Mesenchymal stem cell (in vitro differentiated cells and primary cell): ENCODE measurements around the gene DCAF4.
"Not testable (repeated sequence)": the region's sequence is repeated elsewhere in the genome, so short reads cannot be mapped to it uniquely, and the experiment has no call there.

Experiments used
- DNase-seq: peaks from one replicate; pipeline ENCODE4 v3.0.0-alpha.2; 2013
- H2AFZ ChIP-seq: one replicate; pipeline ENCODE4 v1.6.1; 2013; ENCODE audit warnings: low read depth, mild to moderate bottlenecking, control low read depth, inconsistent platforms, low read length, moderate library complexity
- H2AK5ac ChIP-seq: 2 replicates; pipeline ENCODE4 v1.6.1; 2013; ENCODE audit warnings: low read length, moderate library complexity, mild to moderate bottlenecking, inconsistent platforms; ENCODE audit not compliant: severe bottlenecking
- H2BK120ac ChIP-seq: one replicate; pipeline ENCODE4 v1.6.1; 2013; ENCODE audit warnings: low read depth, mild to moderate bottlenecking, inconsistent platforms, low read length, moderate library complexity
- H2BK12ac ChIP-seq, 2 experiments: one replicate each; pipeline ENCODE4 v1.6.1; 2013; ENCODE audit warnings: inconsistent platforms in 2 of 2, low read length in 2 of 2, mild to moderate bottlenecking in 2 of 2, moderate library complexity in 2 of 2, control low read depth in 1 of 2
- H2BK15ac ChIP-seq: one replicate; pipeline ENCODE4 v1.6.1; 2013; ENCODE audit warnings: mild to moderate bottlenecking, low read depth, inconsistent platforms; ENCODE audit not compliant: poor library complexity, severe bottlenecking
- H2BK5ac ChIP-seq: 2 replicates; pipeline ENCODE4 v1.6.1; 2013; ENCODE audit warnings: low read depth, mild to moderate bottlenecking, low read length, control low read depth, inconsistent platforms; ENCODE audit not compliant: poor library complexity, severe bottlenecking
- H3K14ac ChIP-seq, 2 experiments: one replicate each; pipeline ENCODE4 v1.6.1; 2013; ENCODE audit warnings: inconsistent platforms in 2 of 2, low read length in 2 of 2, control low read depth in 1 of 2, mild to moderate bottlenecking in 1 of 2, moderate library complexity in 1 of 2
- H3K18ac ChIP-seq, 2 experiments: one replicate each; pipeline ENCODE4 v1.6.1; 2013; ENCODE audit warnings: inconsistent platforms in 2 of 2, low read length in 2 of 2, control low read depth in 1 of 2, low read depth in 1 of 2, mild to moderate bottlenecking in 1 of 2
- H3K23ac ChIP-seq, 2 experiments: one replicate each; pipeline ENCODE4 v1.6.1; 2013; ENCODE audit warnings: inconsistent platforms in 2 of 2, low read length in 2 of 2, mild to moderate bottlenecking in 2 of 2, moderate library complexity in 2 of 2, control low read depth in 1 of 2
- H3K27ac ChIP-seq: 2 replicates; pipeline ENCODE4 v1.5.1; 2013; ENCODE audit warnings: mild to moderate bottlenecking, moderate library complexity, low read length, control low read depth, inconsistent platforms; ENCODE audit not compliant: poor library complexity, severe bottlenecking
- H3K27me3 ChIP-seq, 2 experiments: 2 replicates each; pipeline versions ENCODE4 v1.6.1 to v1.7.0; 2013; ENCODE audit warnings: low read length in 2 of 2, mild to moderate bottlenecking in 2 of 2, moderate library complexity in 2 of 2, control low read depth in 1 of 2, inconsistent platforms in 1 of 2; ENCODE audit not compliant: control insufficient read depth in 1 of 2, insufficient read depth in 1 of 2
- H3K36me3 ChIP-seq, 2 experiments: 2 replicates each; pipeline versions ENCODE4 v1.6.1 to v1.7.0; 2013; ENCODE audit warnings: low read length in 2 of 2, control low read depth in 1 of 2, inconsistent platforms in 1 of 2, low read depth in 1 of 2, mild to moderate bottlenecking in 1 of 2; ENCODE audit not compliant: insufficient read depth in 2 of 2, control insufficient read depth in 1 of 2
- H3K4ac ChIP-seq, 2 experiments: one replicate each; pipeline ENCODE4 v1.6.1; 2013; ENCODE audit warnings: inconsistent platforms in 2 of 2, low read length in 2 of 2, mild to moderate bottlenecking in 2 of 2, moderate library complexity in 2 of 2, control low read depth in 1 of 2, low read depth in 1 of 2
- H3K4me1 ChIP-seq: 2 replicates; pipeline ENCODE4 v1.6.1; 2013; ENCODE audit warnings: low read depth, low read length, control low read depth; ENCODE audit not compliant: control insufficient read depth, insufficient read depth
- H3K4me2 ChIP-seq: 2 replicates; pipeline ENCODE4 v1.6.1; 2013; ENCODE audit warnings: low read length, mild to moderate bottlenecking, inconsistent platforms; ENCODE audit not compliant: poor library complexity, severe bottlenecking
- H3K4me3 ChIP-seq, 2 experiments: 2 replicates each; pipeline versions ENCODE4 v1.5.1 to v1.7.0; 2013; ENCODE audit warnings: low read length in 2 of 2, mild to moderate bottlenecking in 2 of 2, control low read depth in 1 of 2, low read depth in 1 of 2; ENCODE audit not compliant: insufficient read depth in 1 of 2
- H3K79me1 ChIP-seq: replicated peaks from 2 replicates; pipeline ENCODE4 v1.6.1; 2013; ENCODE audit warnings: mild to moderate bottlenecking, control low read depth, low read length, inconsistent platforms; ENCODE audit not compliant: poor library complexity, severe bottlenecking
- H3K9ac ChIP-seq: 2 replicates; pipeline ENCODE4 v1.7.0; 2013; ENCODE audit warnings: mild to moderate bottlenecking, low read length, moderate library complexity
- H3K9me3 ChIP-seq: 2 replicates; pipeline ENCODE4 v1.7.0; 2013; ENCODE audit warnings: mild to moderate bottlenecking, low read length; ENCODE audit not compliant: control insufficient read depth
- H4K8ac ChIP-seq: one replicate; pipeline ENCODE4 v1.6.1; 2013; ENCODE audit warnings: inconsistent platforms, mild to moderate bottlenecking, low read length, moderate library complexity
- H4K91ac ChIP-seq: one replicate; pipeline ENCODE4 v1.6.1; 2013; ENCODE audit warnings: mild to moderate bottlenecking, low read length, inconsistent platforms
- WGBS: methylation state at CpG from one replicate; pipeline ENCODE4 v1.1.7; 2013; ENCODE audit warnings: mixed read lengths; 5-methylcytosine and 5-hydroxymethylcytosine counted together

Gene DCAF4

GRCh38 chr14:72952171-72952570 lies 25.9 kb downstream of the DCAF4 start:
- Histone ChIP-seq H2AK5ac (no peak overlapping the region), H3K4me2 (no peak overlapping the region), H4K91ac (no peak overlapping the region), H2BK5ac (no peak overlapping the region), H2BK15ac (no peak overlapping the region), H3K9ac (no peak overlapping the region), H4K8ac (no peak overlapping the region), H3K27me3 (no peaks in the 10 kb centered on the region), H2BK12ac (no peak overlapping the region), H3K36me3 (peaks cover 50 to 69% of the 10 kb centered on the region in 2 experiments), H3K27ac (no peak overlapping the region), H2AFZ (no peak overlapping the region), H3K79me1 (peaks cover 7% of the 10 kb centered on the region), H3K14ac (no peak overlapping the region), H3K18ac (no peak overlapping the region), H3K23ac (no peak overlapping the region), H3K4ac (no peak overlapping the region), H3K4me3 (no peak overlapping the region), H2BK120ac (no peak overlapping the region), H3K9me3 (no peaks in the 10 kb centered on the region), H3K4me1 (peaks cover 2% of the 10 kb centered on the region)
- 100% methylated on average over 3 of the region's 3 CpGs for WGBS
- no peak for DNase-seq

GRCh38 chr14:72956741-72957140 lies 30.5 kb downstream of the DCAF4 start:
- H2BK5ac ChIP-seq, H2BK15ac ChIP-seq, H3K4me1 ChIP-seq, H3K4me2 ChIP-seq, H3K9ac ChIP-seq, H3K79me1 ChIP-seq, H2AK5ac ChIP-seq, H4K8ac ChIP-seq, H3K14ac ChIP-seq, H2BK12ac ChIP-seq, H2BK120ac ChIP-seq, H3K4me3 ChIP-seq, H3K18ac ChIP-seq, H2AFZ ChIP-seq, H3K4ac ChIP-seq, H3K27me3 ChIP-seq, H4K91ac ChIP-seq, DNase-seq, H3K27ac ChIP-seq, H3K23ac ChIP-seq, H3K9me3 ChIP-seq: not testable (repeated sequence)
- peaks cover 64 to 85% of the 10 kb centered on the region in 2 experiments for H3K36me3 ChIP-seq
- 94% methylated on average over 8 of the region's 9 CpGs for WGBS

GRCh38 chr14:72957213-72957612 lies 30.9 kb downstream of the DCAF4 start:
- no peak for DNase-seq
- Histone ChIP-seq H4K91ac (no peak overlapping the region), H2BK12ac (no peak overlapping the region), H3K9me3 (no peaks in the 10 kb centered on the region), H3K18ac (no peak overlapping the region), H3K4me3 (no peak overlapping the region), H3K27ac (no peak overlapping the region), H3K27me3 (no peaks in the 10 kb centered on the region), H3K36me3 (peaks cover 60 to 80% of the 10 kb centered on the region in 2 experiments), H2BK15ac (no peak overlapping the region), H3K4me1 (peaks cover 5% of the 10 kb centered on the region), H2BK120ac (no peak overlapping the region), H3K79me1 (peaks cover 3% of the 10 kb centered on the region), H2AK5ac (no peak overlapping the region), H4K8ac (no peak overlapping the region), H2AFZ (no peak overlapping the region), H3K14ac (no peak overlapping the region), H3K9ac (no peak overlapping the region), H3K23ac (no peak overlapping the region), H3K4ac (no peak overlapping the region), H2BK5ac (no peak overlapping the region), H3K4me2 (no peak overlapping the region)
- WGBS = 100% methylated on average over 3 of the region's 3 CpGs

GRCh38 chr14:72958548-72958947 lies 32.3 kb downstream of the DCAF4 start:
- Histone ChIP-seq H3K36me3 (peaks cover 58 to 74% of the 10 kb centered on the region in 2 experiments), H4K8ac (no peak overlapping the region), H2AK5ac (no peak overlapping the region), H4K91ac (no peak overlapping the region), H3K4me1 (peaks cover 5% of the 10 kb centered on the region), H2BK5ac (no peak overlapping the region), H2BK12ac (no peak overlapping the region), H3K4ac (no peak overlapping the region), H3K4me2 (no peak overlapping the region), H3K9ac (no peak overlapping the region), H2BK120ac (no peak overlapping the region), H3K79me1 (peaks cover 3% of the 10 kb centered on the region), H2BK15ac (no peak overlapping the region), H3K14ac (no peak overlapping the region), H3K4me3 (no peak overlapping the region), H2AFZ (no peak overlapping the region), H3K9me3 (no peaks in the 10 kb centered on the region), H3K23ac (no peak overlapping the region), H3K27ac (no peak overlapping the region), H3K18ac (no peak overlapping the region), H3K27me3 (no peaks in the 10 kb centered on the region)
- no peak for DNase-seq
- 97% methylated on average over 15 of the region's 15 CpGs for WGBS
